ENCODE measurements around the gene GTSE1.

GRCh38 chr22:46289244-46289891, 7.3 kb upstream of the GTSE1 start:
- TF ChIP-seq EZH2 (IDR thresholded peaks at IDR 0.05; ENCODE audit: insufficient read depth, poor library complexity, severe bottlenecking) (no peak), EZH2phosphoT487 (IDR thresholded peaks at IDR 0.05; ENCODE audit: insufficient read depth, low read depth) (no peak)
